GM10248 (cell line): ENCODE data around the gene ATM.

Experiments used
- CTCF ChIA-PET: fragments of 300-600 bp; sonication (Branson Sonifier 250); formaldehyde crosslinking; extraction: SDS; loops from one replicate; lab custom pipeline; 2021; ENCODE audit warnings: antibody characterized with exemption; lab: Yijun Ruan, JAX
- POLR2A ChIA-PET: fragments of 350-650 bp; sonication (Branson Sonifier 250); formaldehyde crosslinking; extraction: SDS; loops from one replicate; lab custom pipeline; 2020; ENCODE audit warnings: antibody characterized with exemption; lab: Yijun Ruan, JAX
- DNase-seq: peaks from one replicate; pipeline ENCODE4 v3.0.0; 2012; ENCODE audit errors: extremely low spot score
- CTCF ChIP-seq: IDR thresholded peaks from 2 replicates; pipeline ENCODE4 v1.5.1; 2012; ENCODE audit warnings: mild to moderate bottlenecking, low read depth; ENCODE audit errors: extremely low read depth, missing control alignments, control extremely low read depth

Gene ATM

GRCh38 chr11:108235633-108236032 lies 12.8 kb downstream of the ATM start:
- POLR2A ChIA-PET, result interaction anchor here (0.6 to 1.2 kb wide), 2 partner anchors 9 to 10 kb away, joined by 3 to 7 read pairs; no protein-coding TSS in a partner anchor
- TF ChIP-seq CTCF, result no peak
- DNase-seq, result no peak
- CTCF ChIA-PET, result interaction anchor here (2.1 to 2.2 kb wide), 2 partner anchors 10 to 12 kb away, joined by 8 to 10 read pairs; partner anchors contain the start of genes ATM and NPAT

GRCh38 chr11:108237058-108237481 lies 14.2 kb downstream of the ATM start:
- ChIA-PET CTCF (interaction anchor here (0.6 to 2.1 kb wide), 7 partner anchors 9 to 100 kb away, joined by 3 to 12 read pairs (median 3); partner anchors contain the start of genes ATM and NPAT), POLR2A (interaction anchor here (0.6 to 1.5 kb wide), 3 partner anchors 11 to 106 kb away, joined by 4 to 5 read pairs (median 4); no protein-coding TSS in a partner anchor)
- no peak for DNase-seq
- no peak for TF ChIP-seq CTCF

DNA sequence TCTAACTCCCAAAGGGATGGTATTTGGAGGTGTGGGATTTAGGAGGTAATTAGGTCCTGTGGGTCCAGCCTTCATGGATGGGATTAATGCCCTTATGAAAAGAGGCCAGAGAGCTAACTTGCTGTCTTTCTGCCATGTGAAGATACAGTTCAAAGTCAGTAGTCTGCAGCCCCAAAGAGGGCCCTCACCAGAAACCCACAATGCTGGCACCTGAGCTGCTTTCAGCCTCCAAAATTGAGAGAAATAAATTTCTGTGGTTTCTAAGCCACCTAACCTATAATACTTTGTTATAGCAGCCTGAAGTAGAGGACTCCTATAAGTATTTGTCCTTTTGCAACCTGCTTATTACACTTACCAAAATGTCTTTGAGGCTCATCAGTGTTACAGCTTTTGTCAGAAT lies 16.2 kb downstream of the ATM start:
- ChIA-PET CTCF (interaction anchor here (1.2 to 1.7 kb wide), 3 partner anchors 12 to 32 kb away, joined by 3 read pairs; no protein-coding TSS in a partner anchor), POLR2A (interaction anchor here (0.6 to 0.8 kb wide), 2 partner anchors 16 to 60 kb away, joined by 3 read pairs; partner anchors contain the start of gene ATM)
- no peak for TF ChIP-seq CTCF
- no peak for DNase-seq

DNA sequence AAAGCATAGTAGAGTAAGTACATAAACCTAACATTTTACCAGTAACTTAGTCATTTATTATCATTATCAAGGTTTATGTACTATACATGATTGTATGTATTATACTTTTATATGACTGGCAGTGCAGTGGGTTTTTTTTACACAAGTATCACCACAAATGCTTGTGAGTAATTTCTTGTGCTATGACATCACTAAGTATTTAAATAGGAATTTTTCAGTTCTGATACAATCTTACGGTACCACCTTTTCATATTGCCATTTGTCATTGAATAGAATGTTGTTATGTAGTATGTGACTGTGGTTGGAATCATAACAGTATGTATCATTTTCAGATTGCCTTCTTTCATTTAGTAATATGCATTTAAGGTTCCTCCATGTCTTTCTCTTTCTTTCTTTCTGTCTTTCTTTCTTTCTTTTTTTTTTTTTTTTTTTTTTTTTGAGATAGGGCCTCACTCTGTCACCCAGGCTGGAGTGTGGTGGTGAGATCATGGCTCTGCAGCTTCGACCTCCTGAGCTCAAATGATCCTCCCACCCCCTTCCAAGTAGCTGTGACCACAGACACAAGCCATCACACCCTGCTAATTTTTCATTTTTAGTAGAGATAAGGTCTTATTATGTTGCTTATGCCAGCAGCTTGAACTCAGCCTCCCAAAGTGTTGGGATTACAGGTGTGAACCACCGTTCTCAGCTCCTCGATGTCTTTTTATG lies 18.6 kb downstream of the ATM start:
- no peak for DNase-seq
- no peak for TF ChIP-seq CTCF
- ChIA-PET CTCF (interaction anchor here (1.2 to 2.7 kb wide), 3 partner anchors 11 to 18 kb away, joined by 3 to 15 read pairs (median 10); partner anchors contain the start of genes ATM and NPAT), POLR2A (no interaction called here)

- ChIA-PET POLR2A (no interaction called here), CTCF (no interaction called here)
- no peak for DNase-seq
Observed at GRCh38 chr11:108242422-108242821, 19.6 kb downstream of the ATM start.

More at GRCh38 chr11:108242422-108242821, 19.6 kb downstream of the ATM start:
- TF ChIP-seq CTCF, result no peak
